Measurements from ENCODE around the gene APOO. TPM values are rescaled to one million over a fixed set of nuclear protein-coding genes. Genes with fewer than 3 reads are reported as not detected.

Gene APOO
- polyA plus RNA-seq, 1 donor (not counting 4 experiments of a cell fraction or from before 2014, with no cell fraction given) = 22.7 TPM

DNA sequence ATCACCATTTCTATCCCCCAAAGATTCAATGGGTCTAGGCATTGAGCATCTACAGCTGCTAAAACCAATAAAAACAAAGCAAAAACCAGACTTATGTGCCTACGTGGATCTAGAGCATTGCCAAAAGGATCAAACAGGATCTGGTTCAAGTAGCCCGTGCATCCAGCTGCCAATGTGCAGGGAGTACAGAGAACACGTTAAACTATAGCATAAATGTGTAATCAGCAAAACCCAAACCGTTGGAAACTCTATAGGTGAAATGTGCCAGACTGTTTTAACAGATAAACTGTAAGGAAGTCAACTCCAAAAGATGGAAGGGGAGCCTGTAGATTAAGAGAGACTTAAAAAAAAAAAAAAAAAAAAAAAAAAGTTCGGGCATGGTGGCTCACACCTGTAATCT, 58.5 kb downstream of the APOO start:
- Histone ChIP-seq H3K79me2 (ENCODE audit: control insufficient read depth, insufficient read depth, low read length) (no peaks in the 10 kb centered on the region), H2AFZ (ENCODE audit: control insufficient read depth, low read length) (no peak overlapping the region), H3K4me3 (ENCODE audit: control insufficient read depth in 2 of 3, extremely low read depth in 1 of 3, insufficient read depth in 2 of 3, low read depth in 1 of 3, low read length in 3 of 3) (no peak overlapping the region), H3K27ac (ENCODE audit: control insufficient read depth, insufficient read depth, low read length) (no peak overlapping the region), H3K36me3 (ENCODE audit: control insufficient read depth in 2 of 2, extremely low read depth in 1 of 2, insufficient read depth in 2 of 2, low read length in 2 of 2) (no peaks in the 10 kb centered on the region), H4K20me1 (ENCODE audit: control insufficient read depth, extremely low read depth, insufficient read depth, low read length) (no peaks in the 10 kb centered on the region), H3K9me3 (ENCODE audit: control insufficient read depth, low read depth, low read length) (no peaks in the 10 kb centered on the region), H3K9me1 (ENCODE audit: control insufficient read depth, extremely low read depth, insufficient read depth, low read length) (no peaks in the 10 kb centered on the region), H3K9ac (ENCODE audit: control insufficient read depth, extremely low read depth, insufficient read depth, low read length) (no peak overlapping the region), H3K27me3 (ENCODE audit: control insufficient read depth, extremely low read depth, insufficient read depth, low read length) (no peaks in the 10 kb centered on the region), H3K4me1 (ENCODE audit: control insufficient read depth, extremely low read depth, insufficient read depth, low read length) (peaks cover 3% of the 10 kb centered on the region), H3K4me2 (ENCODE audit: control insufficient read depth, extremely low read depth, insufficient read depth, low read depth, low read length) (no peak overlapping the region)
- no peak for FAIRE-seq
- no peak for TF ChIP-seq CTCF (optimal IDR thresholded peaks at IDR 0.05 in 1 of 3, IDR thresholded peaks at IDR 0.05 in 1 of 3, conservative IDR thresholded peaks at IDR 0.05 in 1 of 3; ENCODE audit: extremely low read depth in 1 of 3, insufficient read depth in 2 of 3, low read length in 3 of 3)
- TF ChIP-seq EZH2 (IDR thresholded peaks at IDR 0.05; ENCODE audit: low read length) = no peak
- no peak for DNase-seq (ENCODE audit: low read depth, low spot score)
- dilution Hi-C loops (cut with MboI; ENCODE audit: extremely low pct_ligation_motif_present, low sequenced_read_pairs) = no loop called here

DNA sequence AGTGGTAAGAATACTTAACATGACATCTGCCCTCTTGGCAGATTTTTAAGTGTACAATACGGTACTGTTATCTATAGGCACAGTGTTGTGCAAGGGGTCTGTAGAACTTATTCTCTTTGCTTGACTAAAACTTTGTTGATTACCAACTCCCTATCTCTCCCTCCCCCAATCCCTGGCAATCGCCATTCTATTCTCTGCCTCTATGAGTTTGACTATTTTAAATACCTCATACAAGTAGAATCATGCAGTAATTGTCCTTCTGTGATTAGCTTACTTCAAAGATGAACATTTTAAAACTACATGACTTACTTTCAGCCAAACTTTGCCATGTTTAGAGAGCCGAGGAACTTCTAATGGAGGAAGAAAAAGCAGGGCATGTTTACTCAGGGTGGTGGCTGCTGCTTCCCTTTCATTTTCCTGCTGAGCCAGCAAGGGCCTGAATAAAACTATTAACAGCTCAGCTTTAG, 62.4 kb downstream of the APOO start:
- DNase-seq (ENCODE audit: low read depth, low spot score) (no peak), FAIRE-seq (no peak)
- H3K4me2 ChIP-seq (ENCODE audit: control insufficient read depth, extremely low read depth, insufficient read depth, low read depth, low read length) = peak overlapping the region; percentile 46
- H4K20me1 ChIP-seq (ENCODE audit: control insufficient read depth, extremely low read depth, insufficient read depth, low read length) = no peaks in the 10 kb centered on the region
- dilution Hi-C loops (cut with MboI; ENCODE audit: extremely low pct_ligation_motif_present, low sequenced_read_pairs) = no loop called here
- no peaks in the 10 kb centered on the region for H3K9me3 ChIP-seq (ENCODE audit: control insufficient read depth, low read depth, low read length)
- no peaks in the 10 kb centered on the region for H3K9me1 ChIP-seq (ENCODE audit: control insufficient read depth, extremely low read depth, insufficient read depth, low read length)
- TF ChIP-seq EZH2 (IDR thresholded peaks at IDR 0.05; ENCODE audit: low read length) (no peak), CTCF (optimal IDR thresholded peaks at IDR 0.05 in 1 of 3, IDR thresholded peaks at IDR 0.05 in 1 of 3, conservative IDR thresholded peaks at IDR 0.05 in 1 of 3; ENCODE audit: extremely low read depth in 1 of 3, insufficient read depth in 2 of 3, low read length in 3 of 3) (no peak)
- peak overlapping the region; percentile 61 for H2AFZ ChIP-seq (ENCODE audit: control insufficient read depth, low read length)
- no peaks in the 10 kb centered on the region for H3K79me2 ChIP-seq (ENCODE audit: control insufficient read depth, insufficient read depth, low read length)
- no peaks in the 10 kb centered on the region for H3K36me3 ChIP-seq (ENCODE audit: control insufficient read depth in 2 of 2, extremely low read depth in 1 of 2, insufficient read depth in 2 of 2, low read length in 2 of 2)
- peaks cover 3% of the 10 kb centered on the region for H3K4me1 ChIP-seq (ENCODE audit: control insufficient read depth, extremely low read depth, insufficient read depth, low read length)
- no peak overlapping the region for H3K9ac ChIP-seq (ENCODE audit: control insufficient read depth, extremely low read depth, insufficient read depth, low read length)
- H3K27ac ChIP-seq (ENCODE audit: control insufficient read depth, insufficient read depth, low read length) = no peak overlapping the region
- H3K4me3 ChIP-seq (ENCODE audit: control insufficient read depth in 2 of 3, extremely low read depth in 1 of 3, insufficient read depth in 2 of 3, low read depth in 1 of 3, low read length in 3 of 3) = peak overlapping the region in 1 of 3 experiments; percentile 12
- no peaks in the 10 kb centered on the region for H3K27me3 ChIP-seq (ENCODE audit: control insufficient read depth, extremely low read depth, insufficient read depth, low read length)
